ENCODE data around the gene TOR1AIP2.
"Not testable (repeated sequence)": the region's sequence is repeated elsewhere in the genome, so short reads cannot be mapped to it uniquely, and the experiment has no call there.

TOR1AIP2 gene

DNA sequence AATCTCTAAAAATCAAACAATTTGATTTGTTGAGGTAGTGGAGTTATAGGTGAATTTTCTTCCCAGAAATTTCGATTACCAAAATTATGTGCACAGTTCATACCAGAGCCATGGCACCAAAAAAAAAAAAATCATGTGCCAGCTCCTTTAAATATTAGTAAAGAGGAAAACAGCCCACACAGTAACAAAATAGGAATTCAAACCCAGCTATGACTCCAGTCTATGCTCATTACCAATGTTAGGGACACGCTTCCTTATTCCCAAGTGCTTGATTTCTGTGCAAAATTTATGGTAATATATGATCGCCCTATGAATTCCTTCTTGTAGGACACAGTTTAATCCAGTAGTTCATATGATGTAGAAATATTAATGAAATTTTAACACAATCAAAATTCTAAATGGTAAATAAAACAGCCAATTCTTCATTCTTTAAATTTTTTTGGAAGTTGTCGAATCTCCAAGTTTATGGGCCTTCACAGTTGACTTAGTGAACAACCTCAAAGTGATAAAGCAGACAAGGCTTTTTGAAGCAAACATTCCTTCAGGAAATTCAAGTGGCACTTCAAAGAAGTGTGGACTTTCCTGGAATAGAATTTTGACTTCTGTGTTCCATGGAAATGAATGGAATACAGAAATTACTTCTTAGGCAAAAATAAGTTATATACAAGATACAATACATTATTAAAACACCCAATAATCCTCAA lies 1.9 kb downstream of the TOR1AIP2 start:
- DNase-seq (ENCODE audit: low read depth) = no peak

DNA sequence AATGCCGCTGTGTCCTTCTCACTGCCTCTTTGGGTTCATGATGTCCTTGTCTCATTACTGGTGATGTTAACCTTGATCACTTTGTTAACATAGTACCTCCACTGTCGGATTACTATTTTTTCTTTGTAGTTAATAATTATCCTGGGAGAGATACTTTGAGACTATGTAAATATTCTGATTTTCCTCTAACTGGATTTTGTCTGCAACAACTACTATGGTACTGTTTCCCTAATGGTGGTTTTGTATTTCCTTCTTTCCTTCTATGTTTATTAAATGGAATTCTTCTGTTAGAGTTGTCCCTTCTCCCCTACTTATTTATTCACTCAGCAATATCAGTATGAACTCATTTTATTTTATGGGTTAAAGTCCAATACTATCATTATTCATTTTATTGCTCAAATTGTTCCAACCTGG lies 4.2 kb downstream of the TOR1AIP2 start:
- DNase-seq (ENCODE audit: low read depth) = no peak

DNA sequence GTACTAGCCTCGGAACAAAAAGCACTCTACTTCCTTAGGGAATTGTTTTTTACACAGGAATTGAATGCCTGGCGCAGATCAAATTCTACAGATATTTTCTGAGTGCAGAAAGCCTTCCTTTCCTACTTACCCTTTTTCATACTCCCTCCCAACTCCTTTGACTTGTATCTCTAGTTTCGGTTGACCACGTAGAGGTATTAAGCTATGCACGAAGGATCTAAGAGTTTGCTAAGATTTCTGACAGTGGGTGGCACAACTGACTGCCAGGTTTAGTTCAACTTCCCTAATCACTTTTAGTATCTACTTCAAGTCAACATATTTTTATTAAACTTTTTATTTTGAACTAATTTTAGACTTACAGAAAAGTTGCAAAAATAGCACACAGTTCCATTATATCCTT lies 5.0 kb downstream of the TOR1AIP2 start:
- DNase-seq (ENCODE audit: low read depth) = no peak

DNA sequence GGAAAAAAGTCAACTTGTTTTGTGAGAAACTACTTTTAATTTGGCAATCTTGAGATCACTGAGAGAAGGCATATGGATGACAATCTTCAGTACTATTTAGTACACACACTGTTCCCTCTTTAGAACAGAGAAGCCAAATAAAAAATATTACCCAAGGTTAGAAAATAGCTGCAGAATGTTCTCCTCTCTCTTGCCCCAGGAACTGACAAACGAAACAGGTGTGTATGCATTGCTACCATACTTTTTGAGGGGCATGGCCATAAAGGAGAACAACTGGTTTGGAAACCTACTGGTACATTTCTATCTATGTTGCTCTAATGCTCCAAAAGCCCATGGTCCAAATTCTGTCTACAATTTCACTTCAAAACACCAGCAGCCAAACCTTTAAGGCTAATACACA lies 5.7 kb downstream of the TOR1AIP2 start:
- no peak for DNase-seq (ENCODE audit: low read depth)

DNA sequence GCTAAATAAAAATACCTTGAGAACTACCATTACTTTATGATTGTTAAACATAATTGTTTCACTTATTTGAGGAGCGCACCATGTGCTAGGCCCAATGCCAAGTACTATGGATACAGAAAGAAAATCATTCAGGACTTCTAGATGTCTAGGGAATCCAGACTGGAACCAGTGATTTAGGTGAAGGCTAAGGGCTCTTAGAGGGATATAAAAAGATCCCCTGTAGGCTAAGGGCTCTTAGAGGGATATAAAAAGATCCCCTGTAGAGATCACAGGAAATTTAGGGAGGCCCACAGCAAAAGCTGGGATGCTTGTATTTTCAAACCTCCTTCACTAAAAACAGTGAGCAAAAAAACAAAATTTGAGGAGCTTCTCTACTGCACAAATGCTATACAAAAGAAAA lies 6.7 kb downstream of the TOR1AIP2 start:
- no peak for DNase-seq (ENCODE audit: low read depth)

DNA sequence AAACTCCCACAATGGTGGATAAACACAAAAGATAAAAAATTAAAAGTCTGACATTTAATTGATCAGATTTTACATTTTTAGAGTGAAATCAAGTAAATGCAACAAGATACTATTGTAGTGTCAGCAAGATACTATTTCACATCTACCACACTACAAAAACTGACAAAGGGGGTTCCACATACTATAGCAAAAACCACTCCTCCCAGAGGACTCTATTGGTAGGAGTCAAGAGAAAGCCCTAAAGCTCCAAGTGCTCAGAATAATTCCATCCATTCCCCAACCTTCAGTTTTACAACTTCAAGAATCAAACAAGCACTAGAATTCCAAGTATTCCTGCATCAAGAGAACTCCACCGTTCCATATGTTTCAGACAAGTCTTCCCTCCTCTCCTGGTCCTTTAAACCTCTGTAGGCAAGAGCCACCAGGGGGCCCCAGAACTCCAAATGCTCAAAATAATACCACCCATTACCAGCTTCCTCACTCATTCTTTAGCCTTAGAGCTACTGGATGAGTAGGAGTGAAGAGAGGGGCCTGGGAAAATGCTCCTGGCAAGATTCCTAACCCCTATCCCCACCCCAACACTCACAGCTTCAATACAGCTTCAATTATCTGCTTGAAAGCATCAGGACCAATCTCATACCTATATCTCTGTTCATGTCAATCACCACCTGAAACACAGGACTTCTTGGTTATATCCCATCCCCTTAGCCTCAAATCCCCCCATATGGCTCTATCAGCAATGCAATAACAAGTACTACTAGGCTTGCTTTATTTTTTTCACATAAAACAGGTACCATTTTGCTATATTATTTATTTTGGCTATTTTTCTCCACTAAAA lies 9.9 kb downstream of the TOR1AIP2 start:
- peak; percentile 18 for DNase-seq (ENCODE audit: low read depth)

DNA sequence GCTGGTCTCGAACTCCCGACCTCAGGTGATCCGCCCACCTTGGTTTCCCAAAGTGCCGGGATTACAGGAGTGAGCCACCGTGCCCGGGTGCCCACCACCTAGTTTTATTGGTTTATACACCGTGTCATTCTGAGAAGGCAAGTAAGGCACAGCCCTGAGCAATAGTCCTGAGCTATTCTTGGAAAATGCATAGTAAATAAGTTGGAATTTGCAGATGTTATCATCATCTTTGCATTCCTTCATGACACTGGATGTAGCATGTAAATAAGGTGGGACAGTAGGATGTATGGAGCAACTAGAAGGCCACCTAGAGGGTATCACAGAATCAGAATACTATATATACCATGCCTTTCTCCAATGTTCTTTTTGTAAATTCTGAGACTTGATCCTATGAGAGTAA lies 11.0 kb downstream of the TOR1AIP2 start:
- no peak for DNase-seq (ENCODE audit: low read depth)

DNA sequence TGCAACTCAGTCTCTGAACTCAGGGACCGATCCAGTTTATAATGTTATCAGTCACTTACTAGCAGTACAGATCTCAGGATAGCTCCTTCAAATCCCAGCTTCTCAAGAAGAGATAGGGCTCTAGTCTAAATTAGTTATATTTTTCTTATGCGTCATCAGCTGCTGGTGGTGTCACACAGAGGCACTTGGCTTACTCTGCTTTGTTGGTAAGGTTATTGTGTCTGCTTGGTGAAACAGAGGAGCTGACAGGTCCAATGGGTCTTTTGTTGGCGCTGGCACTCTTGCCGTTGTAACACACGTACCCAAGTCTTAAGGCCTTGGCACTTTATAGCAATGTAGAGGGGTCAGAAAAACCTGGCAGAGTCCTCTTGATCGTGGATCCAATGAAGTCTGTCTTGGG lies 12.2 kb downstream of the TOR1AIP2 start:
- no peak for DNase-seq (ENCODE audit: low read depth)

DNA sequence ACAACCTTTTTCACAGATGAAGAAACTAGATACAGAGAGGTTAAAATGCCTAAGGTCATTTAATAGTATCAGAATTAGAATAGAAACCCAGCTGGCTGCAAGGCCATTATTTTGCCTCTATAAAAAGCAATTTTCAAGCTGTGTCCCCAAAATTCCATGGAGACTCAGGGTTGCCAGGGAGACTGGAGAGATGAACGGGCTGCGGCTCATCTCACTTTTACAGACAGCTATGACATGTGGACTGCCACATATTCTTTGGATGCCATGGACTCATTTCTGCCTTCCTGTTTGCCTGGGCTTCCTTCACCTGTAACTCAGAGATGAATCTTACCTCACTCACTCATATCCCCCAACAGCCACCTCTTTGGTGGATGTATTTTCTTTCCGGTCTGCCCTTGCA lies 17.0 kb downstream of the TOR1AIP2 start:
- no peak for DNase-seq (ENCODE audit: low read depth)

DNA sequence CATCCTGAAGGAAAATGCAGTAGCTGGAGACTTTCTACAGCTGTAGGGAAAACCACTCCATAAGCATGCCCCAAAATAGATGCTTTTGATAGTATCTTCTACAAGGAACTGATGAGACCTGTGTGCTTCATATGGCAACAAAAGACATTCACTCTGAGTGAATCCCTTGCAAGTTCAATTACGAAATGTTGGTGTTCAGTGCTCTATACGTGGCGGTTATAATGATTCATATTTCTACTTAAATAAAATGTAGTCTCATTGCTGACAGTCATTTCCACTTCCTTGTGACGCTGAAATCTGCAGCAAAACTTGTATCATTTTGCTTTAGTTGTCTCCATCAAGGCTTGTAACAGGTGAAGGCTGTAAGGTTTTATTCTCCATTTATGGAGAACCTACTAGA lies 20.6 kb downstream of the TOR1AIP2 start:
- DNase-seq (ENCODE audit: low read depth) = no peak

DNA sequence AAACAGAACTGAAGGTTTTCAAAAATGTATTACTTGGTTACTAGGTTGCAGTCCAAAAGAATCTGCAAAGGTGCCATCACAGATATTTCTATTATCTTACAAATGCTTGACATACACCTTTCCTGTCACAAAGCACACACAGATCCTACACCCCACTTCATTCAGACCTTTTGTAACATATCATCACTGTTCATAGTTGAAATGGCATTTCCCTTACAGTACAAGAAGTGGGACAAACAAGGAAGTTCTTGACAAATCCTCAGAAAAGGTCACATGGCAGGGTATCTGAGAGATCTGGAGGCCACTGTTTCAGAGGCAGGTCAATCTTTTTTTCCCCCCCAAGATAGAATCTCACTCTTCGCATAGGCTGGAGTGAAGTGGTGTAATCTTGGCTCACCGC lies 21.3 kb downstream of the TOR1AIP2 start:
- no peak for DNase-seq (ENCODE audit: low read depth)

DNA sequence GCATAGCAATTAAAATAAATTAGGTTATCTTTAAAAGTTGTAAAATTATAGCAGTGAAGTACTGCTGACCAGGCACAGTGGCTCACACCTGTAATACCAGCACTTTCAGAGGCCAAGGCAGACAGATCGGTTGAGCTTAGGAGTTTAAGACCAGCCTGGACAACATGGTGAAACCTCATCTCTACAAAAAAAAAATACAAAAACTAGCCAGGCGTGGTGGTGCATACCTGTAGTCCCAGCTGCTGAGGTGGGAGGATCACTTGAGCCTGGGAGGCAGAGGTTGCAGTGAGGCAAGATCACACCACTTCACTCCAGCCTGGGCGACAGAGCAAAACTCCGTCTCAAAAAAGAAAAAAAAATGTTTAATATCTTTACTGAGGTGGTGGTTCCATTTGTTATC lies 21.8 kb downstream of the TOR1AIP2 start:
- not testable (repeated sequence) for DNase-seq (ENCODE audit: low read depth)

DNA sequence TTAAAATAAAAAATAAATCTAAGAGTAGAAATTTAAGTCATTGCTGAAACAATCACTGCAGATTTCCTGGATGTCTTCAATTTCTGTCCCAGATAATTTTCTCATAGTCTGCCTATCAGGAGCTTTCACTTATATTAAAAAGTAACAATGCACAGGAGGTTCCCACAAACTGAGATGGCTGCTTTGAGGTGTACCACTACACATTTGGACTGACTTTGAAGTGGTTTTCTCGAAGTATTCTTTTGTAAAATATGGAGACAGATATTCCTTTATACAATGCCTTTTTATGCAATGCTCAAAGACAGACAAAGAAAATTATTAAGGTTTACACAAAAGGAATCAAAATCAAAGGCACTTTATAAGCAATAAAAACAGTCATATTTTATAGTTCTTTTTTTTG lies 24.5 kb downstream of the TOR1AIP2 start:
- DNase-seq (ENCODE audit: low read depth) = no peak

DNA sequence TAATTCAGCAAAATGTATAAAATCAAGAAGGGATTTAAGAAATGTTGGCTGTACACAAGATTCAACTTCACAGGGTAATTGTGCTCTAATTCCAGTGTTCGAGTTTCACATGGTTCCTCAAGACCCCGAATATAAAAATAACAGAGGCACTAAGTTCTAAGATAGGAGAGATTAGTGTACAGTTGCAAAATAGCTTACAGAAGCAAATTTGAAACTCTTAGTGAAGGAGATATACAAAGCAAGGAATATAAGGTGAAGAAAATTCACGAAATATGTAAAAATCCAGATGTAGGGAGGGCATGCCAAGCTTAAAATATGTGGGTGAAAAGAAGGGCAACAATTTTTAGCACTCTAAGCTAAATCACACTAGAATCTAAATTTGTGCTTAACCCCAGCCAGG lies 29.4 kb downstream of the TOR1AIP2 start:
- no peak for DNase-seq (ENCODE audit: low read depth)

DNA sequence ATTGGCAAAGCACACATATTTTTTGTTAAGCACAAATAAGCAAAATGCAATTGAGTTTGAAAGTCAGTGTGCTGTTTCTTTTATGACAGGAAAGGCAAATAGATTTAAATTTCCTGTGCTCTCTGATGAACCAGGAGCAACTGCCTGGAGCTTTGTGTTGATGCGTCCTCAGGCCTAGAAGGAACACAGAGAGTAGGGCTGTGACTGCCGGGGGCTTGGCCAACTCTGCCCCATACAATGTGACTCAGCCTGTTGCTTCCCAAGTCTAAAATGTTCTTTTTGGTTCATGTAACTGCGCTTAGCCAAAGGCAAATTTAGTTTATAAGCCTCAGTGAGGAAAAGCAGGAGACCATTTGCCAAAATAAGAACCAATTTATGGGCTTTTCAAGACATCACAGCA lies 37.5 kb downstream of the TOR1AIP2 start:
- no peak for DNase-seq (ENCODE audit: low read depth)

DNA sequence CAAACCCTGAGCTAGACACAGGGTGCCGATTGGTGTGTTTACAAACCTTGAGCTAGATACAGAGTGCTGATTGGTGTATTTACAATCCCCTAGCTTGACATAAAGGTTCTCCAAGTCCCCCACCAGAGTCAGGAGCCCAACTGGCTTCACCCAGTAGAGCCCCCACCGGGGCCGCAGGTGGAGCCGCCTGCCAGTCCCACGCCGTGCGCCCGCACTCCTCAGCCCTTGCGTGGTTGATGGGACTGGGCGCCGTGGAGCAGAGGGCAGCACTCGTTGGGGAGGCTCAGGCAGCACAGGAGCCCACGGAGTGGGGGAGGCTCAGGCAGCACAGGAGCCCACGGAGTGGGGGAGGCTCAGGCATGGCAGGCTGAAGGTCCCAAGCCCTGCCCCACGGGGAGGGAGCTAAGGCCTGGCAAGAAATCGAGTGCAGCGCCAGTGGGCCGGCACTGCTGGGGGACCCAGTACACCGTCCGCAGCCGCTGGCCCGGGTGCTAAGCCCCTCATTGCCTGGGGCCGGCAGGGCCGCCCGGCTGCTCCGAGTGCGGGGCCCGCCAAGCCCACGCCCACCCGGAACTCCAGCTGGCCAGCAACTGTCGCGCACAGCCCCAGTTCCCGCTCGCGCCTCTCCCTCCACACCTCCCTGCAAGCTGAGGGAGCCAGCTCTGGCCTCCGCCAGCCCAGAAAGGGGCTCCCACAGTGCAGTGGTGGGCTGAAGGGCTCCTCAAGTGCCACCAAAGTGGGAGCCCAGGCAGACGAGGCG lies 40.7 kb downstream of the TOR1AIP2 start:
- DNase-seq (ENCODE audit: low read depth) = not testable (repeated sequence)

DNA sequence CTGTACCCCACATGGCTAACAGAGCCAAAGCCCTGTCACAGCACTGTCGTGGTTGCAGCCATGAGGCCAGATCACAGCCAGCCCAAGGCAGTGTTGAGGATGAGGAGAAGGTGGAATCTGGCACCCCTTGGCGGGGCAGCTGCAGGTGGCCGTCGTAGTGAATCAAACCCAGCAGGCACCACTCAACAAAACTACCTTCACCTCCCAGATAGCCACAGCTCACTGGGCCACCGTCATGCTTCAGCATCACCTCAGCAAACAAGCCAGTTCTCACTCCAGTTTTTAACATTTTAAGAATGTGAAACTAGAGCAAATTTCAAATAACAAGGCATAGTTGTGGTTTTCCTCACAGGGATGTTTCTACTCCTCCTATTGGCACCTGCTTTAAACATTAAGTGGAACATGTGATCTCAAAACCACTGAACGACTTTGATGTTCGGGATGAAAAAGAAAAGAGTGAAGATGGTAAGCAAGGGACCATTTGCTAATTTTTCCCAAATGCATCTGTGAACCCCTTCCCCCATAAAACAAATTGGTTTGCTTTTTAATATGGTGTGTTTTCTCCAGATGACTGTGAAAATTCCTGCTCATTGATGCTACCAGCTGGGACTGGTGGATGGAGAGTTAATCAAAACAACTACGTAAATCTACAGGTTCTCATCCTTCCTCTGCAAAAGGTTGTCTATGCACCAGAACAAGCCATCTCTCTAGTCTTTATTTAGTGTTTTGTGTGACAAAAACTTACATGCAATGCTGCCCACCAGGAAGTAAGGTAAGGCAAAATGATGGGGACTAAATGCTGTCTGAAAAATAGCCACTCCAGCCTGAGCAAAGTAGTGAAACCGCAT lies 45.5 kb downstream of the TOR1AIP2 start:
- DNase-seq (ENCODE audit: low read depth) = no peak

DNA sequence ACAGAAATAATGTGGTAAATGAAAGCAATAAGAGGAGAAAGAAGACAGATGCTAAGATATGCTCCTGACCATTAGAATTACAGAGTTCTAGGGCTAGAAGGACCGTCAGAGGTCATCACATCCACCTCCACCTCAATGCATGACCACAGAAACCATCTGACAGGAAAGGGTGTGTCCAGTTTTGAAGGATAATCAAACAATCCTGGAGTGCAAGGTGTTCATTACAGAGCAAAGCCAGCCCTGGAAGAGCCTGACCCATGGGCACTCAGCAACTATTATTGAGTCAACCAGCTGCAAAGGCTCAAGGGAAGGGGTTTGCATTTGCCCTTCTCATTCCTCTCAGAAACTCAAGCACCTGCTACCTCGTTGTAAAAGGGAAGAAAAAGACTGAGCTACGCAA lies 46.4 kb downstream of the TOR1AIP2 start:
- no peak for DNase-seq (ENCODE audit: low read depth)

DNA sequence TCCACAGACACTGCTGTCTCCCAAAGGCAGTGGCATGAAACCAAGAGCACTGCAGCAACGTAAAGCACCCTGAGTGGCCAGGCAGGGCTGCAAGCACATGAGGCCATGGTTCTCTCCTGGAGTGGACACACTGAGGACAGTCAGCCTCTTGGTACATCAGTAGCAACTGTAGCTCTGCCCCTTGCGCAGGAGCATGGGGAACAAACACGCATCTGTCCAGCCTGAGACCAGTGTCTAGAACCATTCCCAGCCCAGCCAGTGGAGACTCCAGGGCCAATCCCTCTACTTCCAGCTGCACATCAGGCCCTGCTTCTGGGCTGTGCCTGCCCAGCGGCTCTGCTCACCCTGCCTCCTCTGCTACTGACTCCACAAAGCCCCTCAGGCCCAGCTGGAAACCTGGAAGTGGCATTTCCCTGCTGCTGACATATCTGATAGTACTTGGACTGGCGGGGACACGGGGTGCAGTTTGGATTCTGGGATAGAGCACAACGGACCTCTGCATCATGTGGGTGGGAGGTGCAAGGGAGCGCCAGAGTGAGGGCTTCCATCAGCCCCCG lies 49.0 kb downstream of the TOR1AIP2 start:
- no peak for DNase-seq (ENCODE audit: low read depth)

DNA sequence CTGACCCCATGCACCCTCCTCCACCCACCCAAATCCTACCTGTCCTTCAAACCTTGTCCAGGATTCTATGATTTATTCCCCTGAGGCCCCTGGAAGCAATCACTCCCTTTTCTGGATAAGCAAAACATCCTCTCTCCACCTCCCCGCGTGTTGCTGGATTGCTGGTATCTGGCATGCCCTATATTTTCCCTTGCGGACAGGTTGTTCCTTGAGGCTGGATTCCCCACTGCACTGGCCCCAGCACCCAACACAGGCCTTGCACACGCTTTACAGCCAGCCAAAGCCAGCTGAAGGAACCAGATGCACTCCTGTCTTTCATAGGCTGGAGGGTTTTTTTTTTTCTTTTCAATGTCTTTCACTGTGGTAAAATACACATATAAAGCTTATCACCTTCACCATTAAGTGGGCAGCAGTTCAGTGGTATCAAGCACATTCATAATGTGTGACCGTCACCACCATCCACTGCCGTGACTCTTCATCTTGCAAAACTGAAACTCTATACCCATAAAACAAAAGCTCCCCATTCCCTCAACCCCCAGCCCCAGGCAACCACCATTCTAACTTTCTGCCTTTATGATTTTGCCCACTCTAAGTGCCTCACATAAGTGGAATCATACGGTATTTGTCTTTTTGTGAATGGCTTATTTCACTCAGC lies 50.9 kb downstream of the TOR1AIP2 start:
- no peak for DNase-seq (ENCODE audit: low read depth)

DNA sequence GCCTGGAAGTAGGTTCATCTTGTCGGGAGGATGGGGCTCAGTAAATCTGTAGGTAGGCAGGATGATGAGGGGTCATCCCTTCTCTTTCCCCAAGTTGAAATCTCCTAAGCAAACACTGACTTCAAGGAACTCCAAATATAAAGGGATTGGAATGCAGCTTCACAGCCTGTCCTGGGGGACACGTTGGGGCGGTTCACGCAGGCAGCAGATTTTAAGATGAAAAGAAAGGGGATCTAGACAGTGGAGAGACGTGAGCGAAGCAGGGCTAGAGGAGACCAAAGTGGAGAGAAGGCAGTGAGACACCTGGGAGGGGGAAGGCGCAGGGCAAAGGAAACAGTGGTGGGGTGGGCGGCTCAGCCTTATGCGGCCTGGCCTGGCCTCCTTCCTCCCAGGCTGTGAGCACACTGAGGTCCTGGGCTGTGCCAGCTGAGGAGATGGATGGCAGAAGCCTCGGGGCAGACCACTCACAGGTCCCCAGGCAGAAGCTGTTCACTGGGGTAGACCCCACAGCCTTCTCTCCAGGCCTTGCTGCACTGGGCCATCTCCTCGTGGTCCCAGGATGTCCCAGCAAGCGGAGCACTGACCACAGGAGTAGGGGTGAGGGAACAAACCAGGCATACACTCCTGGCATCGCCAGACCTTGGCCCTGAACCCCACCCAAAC lies 51.7 kb downstream of the TOR1AIP2 start:
- DNase-seq (ENCODE audit: low read depth) = no peak
